Activated CD4-positive, alpha-beta memory T cell treated with anti-CD3 and anti-CD28 coated beads for 36 hours (primary cell): Measurements from ENCODE around the gene TJP3. TPM values are rescaled to one million over a fixed set of nuclear protein-coding genes. Genes with fewer than 3 reads are reported as not detected.
"Not testable (repeated sequence)": the region's sequence is repeated elsewhere in the genome, so short reads cannot be mapped to it uniquely, and the experiment has no call there.

Experiments
- CTCF ChIA-PET: fragments of 350-600 bp; sonication (Branson Sonifier 250); formaldehyde crosslinking; loops from one replicate; lab custom pipeline; 2021; ENCODE audit warnings: antibody characterized with exemption, inconsistent platforms; lab: Charles Lee
- POLR2A ChIA-PET: fragments of 350-600 bp; sonication (Branson Sonifier 250); formaldehyde crosslinking; loops from one replicate; lab custom pipeline; 2021; ENCODE audit warnings: antibody characterized with exemption; lab: Charles Lee
- DNase-seq: peaks from one replicate; pipeline ENCODE4 v3.0.0-alpha.2; 2020
- H3K27ac Mint-ChIP-seq: one replicate; pipeline ENCODE4 v1.8.0; 2021; ENCODE audit warnings: mixed read lengths
- H3K27me3 Mint-ChIP-seq: one replicate; pipeline ENCODE4 v1.8.0; 2021; ENCODE audit warnings: mixed read lengths
- H3K36me3 Mint-ChIP-seq: one replicate; pipeline ENCODE4 v1.8.0; 2021; ENCODE audit warnings: mixed read lengths
- H3K4me1 Mint-ChIP-seq: one replicate; pipeline ENCODE4 v1.8.0; 2021; ENCODE audit warnings: low read depth, mixed read lengths
- H3K4me3 Mint-ChIP-seq: one replicate; pipeline ENCODE4 v1.8.0; 2021; ENCODE audit warnings: mild to moderate bottlenecking, mixed read lengths
- H3K9me3 Mint-ChIP-seq: one replicate; pipeline ENCODE4 v1.8.0; 2021; ENCODE audit warnings: mixed read lengths
- intact Hi-C: fragments of 100-400 bp; cut with micrococcal nuclease; formaldehyde crosslinking; loops from one replicate; pipeline ENCODE4 v1.15.1; 2023
- total RNA-seq, 2 experiments: library from RNA; stranded (reverse); gene quantifications; one replicate each; pipeline ENCODE4 v1.2.3, GENCODE V29; 2021

TJP3 gene
- total RNA-seq, 2 experiments from 2014 or later, result 3.1 to 3.7 TPM

- H3K27ac Mint-ChIP-seq, result peak within 1 kb of the TSS; percentile 99
- H3K4me3 Mint-ChIP-seq, result peak within 1 kb of the TSS; percentile 99
- POLR2A ChIA-PET, result interaction anchor here (0.6 to 2.4 kb wide), 3 partner anchors 57 to 1286 kb away, joined by 3 to 13 read pairs (median 3); partner anchors contain the start of gene GADD45B
- H3K27me3 Mint-ChIP-seq, result no peaks in the 10 kb centered on the region
- no peaks in the 10 kb centered on the region for H3K9me3 Mint-ChIP-seq
- CTCF ChIA-PET, result interaction anchor here (0.6 to 3.5 kb wide), 13 partner anchors 22 to 226 kb away, joined by 3 to 43 read pairs (median 6); partner anchors contain the start of gene PIP5K1C
- peaks cover 35% of the 10 kb centered on the region for H3K4me1 Mint-ChIP-seq
- peak; percentile 97 for DNase-seq
- peaks cover 26% of the 10 kb centered on the region for H3K36me3 Mint-ChIP-seq
- intact Hi-C loops, result loop anchor here (1.0 to 5.0 kb wide), 9 partner anchors 41 to 639 kb away; partner anchors contain the start of genes ANKRD24, DAPK3, FZR1 and PIP5K1C
Measured at GRCh38 chr19:3761382-3762129, 53.4 kb downstream of the TJP3 start, which contains the start of gene APBA3. Gene APBA3 (minus strand): TSS chr19:3761692. CDS start chr19:3760264, 1,428 bp downstream.

- peaks cover 26% of the 10 kb centered on the region for H3K36me3 Mint-ChIP-seq
- DNase-seq, result no peak
- intact Hi-C loops, result loop anchor here (1.0 to 5.0 kb wide), 8 partner anchors 41 to 639 kb away; partner anchors contain the start of genes ANKRD24, DAPK3, FZR1 and PIP5K1C
- peak overlapping the region; percentile 99 for H3K27ac Mint-ChIP-seq
- CTCF ChIA-PET, result interaction anchor here (0.9 to 3.5 kb wide), 11 partner anchors 21 to 225 kb away, joined by 3 to 43 read pairs (median 8); partner anchors contain the start of genes EEF2 and PIP5K1C
- H3K4me3 Mint-ChIP-seq, result peak overlapping the region; percentile 99
- POLR2A ChIA-PET, result interaction anchor here (0.7 to 2.4 kb wide), 4 partner anchors 23 to 1286 kb away, joined by 3 to 13 read pairs (median 6); partner anchors contain the start of gene GADD45B
- H3K4me1 Mint-ChIP-seq, result peaks cover 34% of the 10 kb centered on the region
- H3K27me3 Mint-ChIP-seq, result no peaks in the 10 kb centered on the region
- no peaks in the 10 kb centered on the region for H3K9me3 Mint-ChIP-seq
Measured at GRCh38 chr19:3762130-3762473, 53.9 kb downstream of the TJP3 start.

DNA sequence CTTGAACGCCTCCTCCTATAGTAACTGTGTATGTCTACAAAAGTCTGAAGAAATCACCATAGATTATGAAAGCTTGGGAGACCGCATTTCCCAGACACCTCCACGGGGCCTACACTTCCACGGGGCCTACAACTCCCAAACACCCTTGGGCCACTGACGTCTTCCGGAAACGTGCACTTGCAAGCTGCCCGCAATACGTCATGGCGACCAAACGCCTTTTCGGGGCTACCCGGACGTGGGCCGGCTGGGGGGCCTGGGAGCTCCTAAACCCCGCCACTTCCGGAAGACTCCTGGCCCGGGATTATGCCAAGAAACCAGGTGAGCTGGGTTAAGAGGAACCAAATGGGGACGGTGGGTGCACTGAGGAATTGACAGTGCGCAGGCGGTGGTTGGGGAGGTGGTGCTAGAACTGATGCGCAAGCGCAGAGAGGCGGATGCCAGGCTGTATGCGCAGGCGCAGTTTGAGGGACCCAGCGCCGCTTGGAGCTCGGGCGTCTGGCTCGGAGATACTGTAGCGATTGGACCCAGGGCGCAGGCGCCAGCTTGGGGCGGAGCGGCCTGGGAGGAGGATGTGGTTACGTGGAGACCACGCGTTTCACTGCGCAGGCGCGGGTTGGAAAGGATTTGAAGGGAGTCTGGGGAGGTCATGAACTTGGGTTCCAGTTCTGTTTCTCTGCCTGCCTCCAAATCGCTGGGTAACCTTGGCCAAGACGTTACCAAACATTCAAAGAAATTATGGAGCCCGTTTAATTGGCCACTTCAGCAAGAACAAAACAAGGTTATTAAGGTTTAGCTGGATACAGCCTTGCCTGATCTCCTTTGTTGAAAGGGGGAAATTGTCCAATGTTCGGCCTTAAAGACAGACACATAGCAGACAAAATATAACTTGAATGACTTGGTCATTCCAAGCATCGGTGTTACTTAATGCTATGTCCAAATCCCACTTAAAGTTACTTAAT is 54.6 kb downstream of the TJP3 start, which contains the start of gene MRPL54:
MRPL54 (plus strand) TSS at position 182 of the 959 bp plus-strand sequence; CDS start at position 201, 19 bp downstream.
- peak; percentile 100 for DNase-seq

GRCh38 chr19:3765121-3765520 is 56.9 kb downstream of the TJP3 start:
- Mint-ChIP-seq H3K36me3 (peaks cover 21% of the 10 kb centered on the region), H3K27ac (no peak overlapping the region), H3K27me3 (no peaks in the 10 kb centered on the region), H3K4me3 (no peak overlapping the region), H3K9me3 (no peaks in the 10 kb centered on the region), H3K4me1 (peaks cover 21% of the 10 kb centered on the region)
- no peak for DNase-seq
- ChIA-PET CTCF (no interaction called here), POLR2A (no interaction called here)
- intact Hi-C loops, result no loop called here

More for the DNA sequence above, 54.6 kb downstream of the TJP3 start, which contains the start of gene MRPL54:
- Mint-ChIP-seq H3K36me3 (peaks cover 22% of the 10 kb centered on the region), H3K4me1 (peaks cover 34% of the 10 kb centered on the region), H3K27me3 (no peaks in the 10 kb centered on the region), H3K9me3 (no peaks in the 10 kb centered on the region), H3K27ac (peak within 1 kb of the TSS; percentile 99), H3K4me3 (peak within 1 kb of the TSS; percentile 99)
- intact Hi-C loops, result loop anchor here (1.0 to 5.0 kb wide), 9 partner anchors 42 to 638 kb away; partner anchors contain the start of genes ANKRD24, DAPK3, FZR1 and PIP5K1C
- ChIA-PET CTCF (interaction anchor here (0.6 to 3.5 kb wide), 13 partner anchors 21 to 484 kb away, joined by 3 to 43 read pairs (median 5); partner anchors contain the start of genes EEF2, PIP5K1C and YJU2), POLR2A (interaction anchor here (0.7 to 2.4 kb wide), 7 partner anchors 18 to 1287 kb away, joined by 3 to 13 read pairs (median 3); partner anchors contain the start of gene GADD45B)

DNA sequence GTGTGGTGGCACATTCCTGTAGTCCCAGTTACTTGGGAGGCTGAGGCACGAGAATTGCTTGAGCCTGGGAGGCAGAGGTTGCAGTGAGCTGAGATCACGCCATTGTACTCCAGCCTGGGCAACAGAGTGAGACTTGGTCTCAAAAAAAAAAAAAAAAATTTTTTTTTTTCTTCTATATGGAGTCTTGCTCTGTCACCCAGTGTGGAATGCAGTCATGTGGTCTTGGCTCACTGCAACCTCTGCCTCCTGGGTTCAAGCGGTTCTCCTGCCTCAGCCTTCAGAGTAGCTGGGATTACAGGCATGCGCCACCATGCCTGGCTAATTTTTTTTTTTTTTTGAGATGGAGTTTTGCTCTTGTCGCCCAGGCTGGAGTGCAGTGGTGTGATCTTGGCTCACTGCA is 57.6 kb downstream of the TJP3 start:
- Mint-ChIP-seq H3K36me3 (peaks cover 21% of the 10 kb centered on the region), H3K4me1 (peaks cover 19% of the 10 kb centered on the region)
- H3K27ac Mint-ChIP-seq, intact Hi-C loops, POLR2A ChIA-PET, DNase-seq, H3K4me3 Mint-ChIP-seq, H3K27me3 Mint-ChIP-seq, CTCF ChIA-PET, H3K9me3 Mint-ChIP-seq: not testable (repeated sequence)

DNA sequence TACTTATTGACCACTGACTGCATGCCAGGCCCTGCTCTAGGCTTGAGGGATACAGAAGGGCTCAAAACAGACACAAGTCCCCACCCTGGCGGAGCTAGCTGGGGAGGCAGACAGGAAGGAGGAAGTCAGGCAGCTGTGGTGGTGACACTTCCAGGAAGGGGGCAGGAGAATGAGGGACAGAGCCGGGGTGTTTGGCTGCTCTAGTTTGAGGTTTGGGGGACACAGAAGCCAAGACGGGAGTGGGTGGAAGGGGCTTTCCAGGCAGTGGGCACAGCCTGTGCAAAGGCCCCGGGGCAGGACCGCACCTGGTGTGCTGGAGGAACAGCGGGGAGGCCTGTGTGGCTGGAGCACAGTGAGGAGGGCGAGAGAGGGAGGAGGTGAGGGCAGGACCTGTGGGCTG is 58.3 kb downstream of the TJP3 start:
- DNase-seq, result peak; percentile 30
- intact Hi-C loops, result no loop called here
- POLR2A ChIA-PET, result no interaction called here
- Mint-ChIP-seq H3K4me3 (no peak overlapping the region), H3K27ac (peak overlapping the region; percentile 36), H3K36me3 (peaks cover 16% of the 10 kb centered on the region), H3K4me1 (peaks cover 19% of the 10 kb centered on the region), H3K27me3 (no peaks in the 10 kb centered on the region), H3K9me3 (no peaks in the 10 kb centered on the region)
- CTCF ChIA-PET, result interaction anchor here (1.8 kb wide), 1 partner anchor 56 kb away, joined by 5 read pairs; no protein-coding TSS in a partner anchor

GRCh38 chr19:3767050-3767449 is 58.9 kb downstream of the TJP3 start:
- Mint-ChIP-seq H3K36me3 (peaks cover 16% of the 10 kb centered on the region), H3K27ac (peak overlapping the region; percentile 36), H3K27me3 (no peaks in the 10 kb centered on the region), H3K4me3 (no peak overlapping the region), H3K9me3 (no peaks in the 10 kb centered on the region), H3K4me1 (peaks cover 15% of the 10 kb centered on the region)
- DNase-seq, result no peak
- intact Hi-C loops, result no loop called here
- ChIA-PET POLR2A (no interaction called here), CTCF (interaction anchor here (1.8 kb wide), 1 partner anchor 55 kb away, joined by 5 read pairs; no protein-coding TSS in a partner anchor)

GRCh38 chr19:3768015-3768747 is 60.0 kb downstream of the TJP3 start:
- DNase-seq, result no peak
- H3K9me3 Mint-ChIP-seq, result no peaks in the 10 kb centered on the region
- ChIA-PET POLR2A (interaction anchor here (0.6 kb wide), 1 partner anchor 24 kb away, joined by 3 read pairs; no protein-coding TSS in a partner anchor), CTCF (no interaction called here)
- H3K36me3 Mint-ChIP-seq, result peaks cover 12% of the 10 kb centered on the region
- H3K4me1 Mint-ChIP-seq, result peaks cover 10% of the 10 kb centered on the region
- no peaks in the 10 kb centered on the region for H3K27me3 Mint-ChIP-seq
- no peak overlapping the region for H3K4me3 Mint-ChIP-seq
- H3K27ac Mint-ChIP-seq, result no peak overlapping the region
- intact Hi-C loops, result no loop called here

GRCh38 chr19:3768748-3769099 is 60.5 kb downstream of the TJP3 start:
- POLR2A ChIA-PET, result interaction anchor here (0.6 kb wide), 1 partner anchor 23 kb away, joined by 3 read pairs; no protein-coding TSS in a partner anchor
- Mint-ChIP-seq H3K27ac (no peak overlapping the region), H3K4me1 (peaks cover 6% of the 10 kb centered on the region)

GRCh38 chr19:3769494-3769893 is 61.3 kb downstream of the TJP3 start:
- Mint-ChIP-seq H3K4me1 (peaks cover 6% of the 10 kb centered on the region), H3K27me3 (no peaks in the 10 kb centered on the region), H3K36me3 (peaks cover 12% of the 10 kb centered on the region), H3K9me3 (no peaks in the 10 kb centered on the region), H3K27ac (no peak overlapping the region), H3K4me3 (no peak overlapping the region)
- intact Hi-C loops, result no loop called here
- CTCF ChIA-PET, result no interaction called here
- no peak for DNase-seq
- POLR2A ChIA-PET, result no interaction called here

More at GRCh38 chr19:3768748-3769099, 60.5 kb downstream of the TJP3 start:
- CTCF ChIA-PET, result no interaction called here
- no peak for DNase-seq
- intact Hi-C loops, result no loop called here
- peaks cover 12% of the 10 kb centered on the region for H3K36me3 Mint-ChIP-seq
- H3K27me3 Mint-ChIP-seq, result no peaks in the 10 kb centered on the region
- H3K9me3 Mint-ChIP-seq, result no peaks in the 10 kb centered on the region
- no peak overlapping the region for H3K4me3 Mint-ChIP-seq
